HL-60 (cell line): ENCODE data around the gene TARBP2.

ENCODE experiments used
- DNase-seq, 2 experiments: peaks; one replicate each; pipeline ENCODE4 v3.0.0-alpha.2; 2010 to 2020; ENCODE audit warnings: low read depth in 1 of 2, low spot score in 1 of 2
- H3K27ac ChIP-seq: fragments of 250-450 bp; sonication (Bioruptor Pico); replicated peaks from 2 replicates; pipeline ENCODE4 v1.5.1; 2020; ENCODE audit warnings: mild to moderate bottlenecking, moderate library complexity
- H3K27me3 ChIP-seq: fragments of 250-450 bp; sonication (Bioruptor Pico); 2 replicates; pipeline ENCODE4 v1.5.1; 2021; ENCODE audit warnings: mild to moderate bottlenecking, moderate library complexity; ENCODE audit not compliant: insufficient read depth, poor library complexity, severe bottlenecking
- H3K4me3 ChIP-seq: replicated peaks from 2 replicates; pipeline ENCODE4 v1.5.1; 2011; ENCODE audit warnings: mild to moderate bottlenecking, control low read depth, low read length; ENCODE audit not compliant: insufficient read depth
- CTCF ChIP-seq: IDR thresholded peaks from one replicate; pipeline ENCODE4 v1.5.1; 2011; ENCODE audit warnings: low read length, control low read depth, inconsistent platforms; ENCODE audit not compliant: insufficient read depth
- GABPA ChIP-seq: IDR thresholded peaks from 2 replicates; pipeline ENCODE4 v1.6.1; 2012; ENCODE audit warnings: low read depth
- POLR2AphosphoS5 ChIP-seq: IDR thresholded peaks from 2 replicates; pipeline ENCODE4 v1.6.1; 2012; ENCODE audit warnings: low read depth
- REST ChIP-seq: IDR thresholded peaks from 2 replicates; pipeline ENCODE4 v1.6.1; 2012; ENCODE audit warnings: low read depth; ENCODE audit not compliant: insufficient replicate concordance
- SPI1 ChIP-seq: IDR thresholded peaks from 2 replicates; pipeline ENCODE4 v1.6.1; 2012; ENCODE audit warnings: low read depth, mild to moderate bottlenecking, borderline replicate concordance

TARBP2 gene

GRCh38 chr12:53505555-53506449 lies 4.7 kb downstream of the TARBP2 start:
- H3K27ac ChIP-seq, result no peak overlapping the region
- H3K4me3 ChIP-seq, result no peak overlapping the region
- no peaks in the 10 kb centered on the region for H3K27me3 ChIP-seq
- no peak for DNase-seq
- TF ChIP-seq POLR2AphosphoS5 (no peak), REST (no peak), CTCF (no peak), GABPA (no peak), SPI1 (no peak)

- TF ChIP-seq POLR2AphosphoS5 (no peak), CTCF (no peak), SPI1 (no peak), REST (no peak), GABPA (no peak)
- Histone ChIP-seq H3K27ac (no peak overlapping the region), H3K4me3 (no peak overlapping the region), H3K27me3 (no peaks in the 10 kb centered on the region)
- no peak for DNase-seq
These were observed 5.3 kb downstream of the TARBP2 start for GRCh38 chr12:53506450-53506785.

GRCh38 chr12:53506881-53507602 lies 6.0 kb downstream of the TARBP2 start, which contains the start of gene NPFF:
NPFF (minus strand) TSS chr12:53507484; CDS start chr12:53507474, 10 bp downstream.
- Histone ChIP-seq H3K27me3 (no peaks in the 10 kb centered on the region), H3K27ac (no peak within 1 kb of the TSS), H3K4me3 (no peak within 1 kb of the TSS)
- DNase-seq, result no peak
- peak; percentile 16; the same call in 1 of the 2 replicates for TF ChIP-seq POLR2AphosphoS5
- TF ChIP-seq SPI1, result no peak
- no peak for TF ChIP-seq REST
